ENCODE data around the gene ANO1. TPM values are rescaled to one million over a fixed set of nuclear protein-coding genes. Genes with fewer than 3 reads are reported as not detected.
A peak's percentile ranks its signal among the peaks of the same experiment; 100 is the strongest.

The ANO1 gene
- total RNA-seq, 3 donors from 2014 or later: 3.7 to 95.0 (median 53.7) TPM

DNA sequence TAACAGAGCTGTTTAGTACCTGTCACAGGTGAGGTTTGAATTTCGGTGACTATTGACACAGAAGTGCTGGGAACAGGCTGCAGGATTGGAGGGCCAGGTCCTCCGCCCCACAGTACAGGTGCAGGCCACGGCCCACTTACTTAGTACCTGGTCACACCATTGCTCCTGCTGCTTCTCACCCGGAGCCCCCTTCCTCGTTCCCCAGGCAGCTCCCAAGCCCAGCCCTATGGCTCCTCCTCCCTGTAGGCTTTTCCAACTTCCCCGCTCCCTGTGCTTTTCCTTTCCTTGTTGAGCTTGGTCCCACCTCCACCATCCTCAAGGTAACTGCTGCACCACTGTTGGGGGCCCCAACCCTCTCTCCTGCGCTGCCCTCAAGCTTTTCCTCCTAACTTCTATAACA lies 27.9 kb upstream of the ANO1 start:
- no peaks in the 10 kb centered on the region for H3K27me3 ChIP-seq
- no peak for TF ChIP-seq POLR2AphosphoS5 (IDR thresholded peaks at IDR 0.05)
- TF ChIP-seq, protein P1, sequence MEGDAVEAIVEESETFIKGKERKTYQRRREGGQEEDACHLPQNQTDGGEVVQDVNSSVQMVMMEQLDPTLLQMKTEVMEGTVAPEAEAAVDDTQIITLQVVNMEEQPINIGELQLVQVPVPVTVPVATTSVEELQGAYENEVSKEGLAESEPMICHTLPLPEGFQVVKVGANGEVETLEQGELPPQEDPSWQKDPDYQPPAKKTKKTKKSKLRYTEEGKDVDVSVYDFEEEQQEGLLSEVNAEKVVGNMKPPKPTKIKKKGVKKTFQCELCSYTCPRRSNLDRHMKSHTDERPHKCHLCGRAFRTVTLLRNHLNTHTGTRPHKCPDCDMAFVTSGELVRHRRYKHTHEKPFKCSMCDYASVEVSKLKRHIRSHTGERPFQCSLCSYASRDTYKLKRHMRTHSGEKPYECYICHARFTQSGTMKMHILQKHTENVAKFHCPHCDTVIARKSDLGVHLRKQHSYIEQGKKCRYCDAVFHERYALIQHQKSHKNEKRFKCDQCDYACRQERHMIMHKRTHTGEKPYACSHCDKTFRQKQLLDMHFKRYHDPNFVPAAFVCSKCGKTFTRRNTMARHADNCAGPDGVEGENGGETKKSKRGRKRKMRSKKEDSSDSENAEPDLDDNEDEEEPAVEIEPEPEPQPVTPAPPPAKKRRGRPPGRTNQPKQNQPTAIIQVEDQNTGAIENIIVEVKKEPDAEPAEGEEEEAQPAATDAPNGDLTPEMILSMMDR (IDR thresholded peaks at IDR 0.05): no peak
- no peak for TF ChIP-seq POLR2A (IDR thresholded peaks at IDR 0.05)
- peaks cover 0 to 4% of the 10 kb centered on the region in 2 donors for H3K4me1 ChIP-seq
- no peaks in the 10 kb centered on the region for H3K36me3 ChIP-seq
- intact Hi-C loops (cut with DNase I; ENCODE audit: low total_unique reads): no loop called here
- H3K9me3 ChIP-seq: no peaks in the 10 kb centered on the region
- no peak for DNase-seq (ENCODE audit: low spot score in 2 of 2)
- no peak overlapping the region for H3K4me3 ChIP-seq
- peak overlapping the region in 1 of 2 donors; percentile 28 for H3K27ac ChIP-seq

DNA sequence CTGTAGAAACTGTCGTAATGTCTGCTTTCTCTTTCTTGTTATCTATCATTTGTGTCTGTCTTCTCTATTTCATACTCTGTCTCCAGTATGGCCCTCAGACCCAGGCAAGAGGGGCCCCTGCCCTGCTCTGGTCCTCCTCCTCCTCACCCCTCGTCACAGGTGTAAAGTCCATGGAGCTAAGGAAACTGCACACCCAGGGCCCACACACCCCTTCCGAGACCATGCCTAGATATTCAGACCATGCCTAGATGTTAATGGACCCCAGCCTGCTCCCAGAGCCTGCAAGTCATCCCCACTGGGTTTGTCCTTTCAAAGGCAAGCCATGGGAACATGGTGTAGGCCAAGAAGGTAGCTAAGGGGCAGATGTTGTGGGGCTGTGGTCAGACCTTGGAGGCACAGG lies 24.1 kb upstream of the ANO1 start:
- Histone ChIP-seq H3K27me3 (no peaks in the 10 kb centered on the region), H3K4me3 (no peak overlapping the region), H3K27ac (no peak overlapping the region), H3K4me1 (peaks cover 0 to 3% of the 10 kb centered on the region in 2 donors), H3K9me3 (no peaks in the 10 kb centered on the region), H3K36me3 (no peaks in the 10 kb centered on the region)
- intact Hi-C loops (cut with DNase I; ENCODE audit: low total_unique reads): no loop called here
- no peak for DNase-seq (ENCODE audit: low spot score in 2 of 2)
- TF ChIP-seq POLR2A (IDR thresholded peaks at IDR 0.05) (no peak), POLR2AphosphoS5 (IDR thresholded peaks at IDR 0.05) (no peak)
- TF ChIP-seq, protein P1 (IDR thresholded peaks at IDR 0.05): no peak

DNA sequence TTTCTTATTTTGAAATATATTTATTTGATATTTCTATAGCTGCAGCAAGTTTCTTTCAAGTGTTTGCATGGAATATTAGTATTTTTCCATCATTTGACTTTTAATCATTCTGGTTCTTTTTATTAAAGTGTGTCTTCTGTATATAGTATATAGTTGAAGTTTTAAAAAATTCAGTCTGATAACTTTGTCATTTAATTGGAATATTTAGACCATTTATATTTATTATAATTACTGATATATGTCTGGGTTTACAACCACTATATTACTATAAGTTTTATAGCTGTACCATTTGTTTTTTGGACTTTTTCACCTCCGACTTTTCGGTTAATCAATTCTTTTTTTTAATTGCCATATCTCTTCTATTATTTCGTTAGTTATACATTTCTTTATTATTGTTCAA lies 22.7 kb upstream of the ANO1 start:
- no peaks in the 10 kb centered on the region for H3K4me1 ChIP-seq
- no peak for TF ChIP-seq POLR2AphosphoS5 (IDR thresholded peaks at IDR 0.05)
- no peak for TF ChIP-seq POLR2A (IDR thresholded peaks at IDR 0.05)
- TF ChIP-seq, protein P1 (IDR thresholded peaks at IDR 0.05): no peak
- H3K36me3 ChIP-seq: no peaks in the 10 kb centered on the region
- no peak overlapping the region for H3K4me3 ChIP-seq
- no peak for DNase-seq (ENCODE audit: low spot score in 2 of 2)
- H3K27me3 ChIP-seq: no peaks in the 10 kb centered on the region
- H3K9me3 ChIP-seq: no peaks in the 10 kb centered on the region
- intact Hi-C loops (cut with DNase I; ENCODE audit: low total_unique reads): no loop called here
- H3K27ac ChIP-seq: no peak overlapping the region

DNA sequence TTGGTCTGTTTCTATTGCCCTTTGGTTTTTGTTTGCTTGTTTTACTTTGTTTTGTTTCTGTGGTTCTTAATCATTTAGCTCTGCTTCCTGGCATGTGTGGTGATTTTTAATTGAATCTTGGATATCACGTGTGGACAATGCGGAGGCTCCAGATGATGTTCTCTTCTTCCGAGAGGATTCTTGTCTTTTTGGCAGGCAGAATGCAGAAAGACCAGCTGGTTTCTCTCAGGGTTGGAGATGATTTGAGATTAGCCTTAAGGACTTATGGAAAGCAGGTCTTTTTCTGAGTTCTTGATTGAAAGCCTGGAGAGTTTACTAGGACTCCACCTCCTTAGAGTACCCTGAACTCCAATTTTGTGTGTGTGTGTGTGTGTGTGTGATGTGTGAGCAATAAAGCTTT lies 21.0 kb upstream of the ANO1 start:
- H3K36me3 ChIP-seq: no peaks in the 10 kb centered on the region
- H3K4me1 ChIP-seq: no peaks in the 10 kb centered on the region
- intact Hi-C loops (cut with DNase I; ENCODE audit: low total_unique reads): no loop called here
- H3K27ac ChIP-seq: no peak overlapping the region
- TF ChIP-seq POLR2A (IDR thresholded peaks at IDR 0.05) (no peak), POLR2AphosphoS5 (IDR thresholded peaks at IDR 0.05) (no peak)
- TF ChIP-seq, protein P1 (IDR thresholded peaks at IDR 0.05): no peak
- no peak for DNase-seq (ENCODE audit: low spot score in 2 of 2)
- H3K27me3 ChIP-seq: no peaks in the 10 kb centered on the region
- no peak overlapping the region for H3K4me3 ChIP-seq
- H3K9me3 ChIP-seq: no peaks in the 10 kb centered on the region

DNA sequence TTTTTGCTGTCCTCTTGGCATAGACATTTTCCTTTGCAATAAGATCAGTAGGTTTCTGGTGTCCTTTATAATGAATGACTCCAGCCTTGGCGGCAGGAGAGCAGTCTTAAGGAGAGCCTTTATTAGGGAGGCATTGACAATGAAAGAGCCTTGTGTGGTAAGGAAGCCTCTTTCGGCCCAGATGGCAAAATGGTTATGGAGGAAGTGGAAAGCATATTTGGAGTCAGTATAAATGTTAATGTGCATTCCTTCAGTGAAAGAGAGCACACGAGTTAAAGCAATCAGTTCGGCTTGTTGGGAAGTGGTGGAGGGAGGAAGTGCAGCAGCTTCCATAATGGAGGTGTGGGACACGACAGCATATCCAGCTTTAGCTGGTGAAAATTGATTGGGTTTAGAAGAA lies 18.1 kb upstream of the ANO1 start:
- intact Hi-C loops (cut with DNase I; ENCODE audit: low total_unique reads): no loop called here
- TF ChIP-seq POLR2AphosphoS5 (IDR thresholded peaks at IDR 0.05) (no peak), POLR2A (IDR thresholded peaks at IDR 0.05) (no peak)
- TF ChIP-seq, protein P1 (IDR thresholded peaks at IDR 0.05): no peak
- Histone ChIP-seq H3K4me3 (no peak overlapping the region), H3K4me1 (peaks cover 0 to 9% of the 10 kb centered on the region in 2 donors), H3K9me3 (no peaks in the 10 kb centered on the region), H3K27me3 (no peaks in the 10 kb centered on the region), H3K27ac (peak overlapping the region; percentile 54 to 75), H3K36me3 (no peaks in the 10 kb centered on the region)
- DNase-seq (ENCODE audit: low spot score in 2 of 2): no peak

Data from breast epithelium (tissue), 4 donors.